Neural cell (in vitro differentiated cells): ENCODE measurements around the gene IGSF10. TPM values are rescaled to one million over a fixed set of nuclear protein-coding genes. Genes with fewer than 3 reads are reported as not detected.
"Not testable (repeated sequence)": the region's sequence is repeated elsewhere in the genome, so short reads cannot be mapped to it uniquely, and the experiment has no call there.

ENCODE experiments used
- H2AFZ ChIP-seq: fragments of 200-600, 300-800 bp; sonication (generic), shearing (Covaris generic); 2 replicates; pipeline ENCODE4 v1.6.0; 2014; ENCODE audit warnings: low read depth, mild to moderate bottlenecking, antibody characterized with exemption, low read length, moderate library complexity
- H3F3A ChIP-seq: fragments of 200-600 bp; shearing (Covaris generic); 2 replicates; pipeline ENCODE4 v1.6.1; 2016; ENCODE audit warnings: mild to moderate bottlenecking, moderate library complexity, mixed read lengths, antibody characterized with exemption, low read length; ENCODE audit not compliant: insufficient read depth, poor library complexity, severe bottlenecking
- H3K27ac ChIP-seq: fragments of 200-600, 300-800 bp; sonication (generic), shearing (Covaris generic); 2 replicates; pipeline ENCODE4 v1.5.1; 2014; ENCODE audit warnings: mild to moderate bottlenecking, low read length, moderate library complexity
- H3K27me3 ChIP-seq: fragments of 300-800, 200-600 bp; sonication (generic), shearing (Covaris generic); 2 replicates; pipeline ENCODE4 v1.6.0; 2014; ENCODE audit warnings: mild to moderate bottlenecking, low read depth, low read length, moderate library complexity; ENCODE audit not compliant: insufficient read depth
- H3K36me3 ChIP-seq: fragments of 300-800, 200-600 bp; sonication (generic), shearing (Covaris generic); 2 replicates; pipeline ENCODE4 v1.5.1; 2014; ENCODE audit warnings: mild to moderate bottlenecking, antibody characterized with exemption, low read length, moderate library complexity; ENCODE audit not compliant: insufficient read depth
- H3K4me2 ChIP-seq: fragments of 300-800, 200-600 bp; sonication (generic), shearing (Covaris generic); 2 replicates; pipeline ENCODE4 v1.6.0; 2014; ENCODE audit warnings: mild to moderate bottlenecking, low read length
- H3K4me3 ChIP-seq: fragments of 300-800, 200-600 bp; sonication (generic), shearing (Covaris generic); 2 replicates; pipeline ENCODE4 v1.5.1; 2014; ENCODE audit warnings: mild to moderate bottlenecking, low read length, moderate library complexity
- H3K79me2 ChIP-seq: fragments of 200-600 bp; shearing (Covaris generic); replicated peaks from 2 replicates; pipeline ENCODE4 v1.6.0; 2014; ENCODE audit warnings: mild to moderate bottlenecking, low read length, moderate library complexity; ENCODE audit not compliant: insufficient read depth
- H3K9ac ChIP-seq: fragments of 300-800, 200-600 bp; sonication (generic), shearing (Covaris generic); 2 replicates; pipeline ENCODE4 v1.6.1; 2016; ENCODE audit warnings: mild to moderate bottlenecking, low read length, mixed read lengths
- H3K9me2 ChIP-seq: fragments of 200-600 bp; shearing (Covaris generic); 2 replicates; pipeline ENCODE4 v1.6.1; 2016; ENCODE audit warnings: mild to moderate bottlenecking, low read length, mixed read lengths; ENCODE audit not compliant: insufficient read depth
- H3K9me3 ChIP-seq: fragments of 200-600, 300-800 bp; sonication (generic), shearing (Covaris generic); 2 replicates; pipeline ENCODE4 v1.6.1; 2016; ENCODE audit warnings: mild to moderate bottlenecking, mixed run types, low read length, moderate library complexity, mixed read lengths
- H4K20me1 ChIP-seq: fragments of 200-600 bp; shearing (Covaris generic); 2 replicates; pipeline ENCODE4 v1.6.1; 2016; ENCODE audit warnings: mild to moderate bottlenecking, mixed run types; ENCODE audit not compliant: insufficient read depth
- CTCF ChIP-seq: fragments of 450-650 bp; IDR thresholded peaks from 2 replicates; pipeline ENCODE4 v1.5.1; 2014; ENCODE audit warnings: antibody characterized with exemption, mild to moderate bottlenecking, moderate library complexity; ENCODE audit not compliant: poor library complexity, severe bottlenecking
- EP300 ChIP-seq: fragments of 450-650 bp; conservative IDR thresholded peaks from 2 replicates; pipeline ENCODE4 v1.6.1; 2014; ENCODE audit warnings: antibody characterized with exemption, mild to moderate bottlenecking, moderate library complexity; ENCODE audit not compliant: poor library complexity, severe bottlenecking
- EZH2 ChIP-seq: fragments of 200-600, 300-800 bp; shearing (Covaris generic), sonication (generic); IDR thresholded peaks from 2 replicates; pipeline ENCODE4 v1.6.1; 2014; ENCODE audit warnings: antibody characterized with exemption, low read length, borderline replicate concordance, mild to moderate bottlenecking; ENCODE audit not compliant: insufficient read depth, poor library complexity, severe bottlenecking
- MXI1 ChIP-seq: fragments of 450-650 bp; conservative IDR thresholded peaks from 2 replicates; pipeline ENCODE4 v1.6.1; 2014; ENCODE audit warnings: antibody characterized with exemption, mild to moderate bottlenecking; ENCODE audit not compliant: poor library complexity, severe bottlenecking
- POLR2AphosphoS5 ChIP-seq: IDR thresholded peaks from 2 replicates; pipeline ENCODE4 v1.6.1; 2012
- RAD21 ChIP-seq: fragments of 450-650 bp; conservative IDR thresholded peaks from 2 replicates; pipeline ENCODE4 v1.6.1; 2014; ENCODE audit warnings: antibody characterized with exemption, mild to moderate bottlenecking, moderate library complexity
- REST ChIP-seq: IDR thresholded peaks from 2 replicates; pipeline ENCODE4 v1.6.1; 2012; ENCODE audit warnings: borderline replicate concordance
- SMC3 ChIP-seq: fragments of 450-650 bp; conservative IDR thresholded peaks from 2 replicates; pipeline ENCODE4 v1.6.1; 2014; ENCODE audit warnings: antibody characterized with exemption, mild to moderate bottlenecking, moderate library complexity; ENCODE audit not compliant: poor library complexity
- TAF1 ChIP-seq: IDR thresholded peaks from 2 replicates; pipeline ENCODE4 v1.6.1; 2012; ENCODE audit warnings: low read depth
- polyA minus RNA-seq: library from RNA; depleted of rRNA, polyadenylated mRNA; stranded (reverse); fragments of >200 nt; gene quantifications from 2 replicates; pipeline ENCODE4 v1.2.3, GENCODE V29; 2014
- polyA plus RNA-seq: library from polyadenylated mRNA; depleted of rRNA; stranded (reverse); fragments of >200 nt; gene quantifications from 2 replicates; pipeline ENCODE4 v1.2.3, GENCODE V29; 2014

Gene IGSF10
- polyA plus RNA-seq (not detected in 2 replicates), polyA minus RNA-seq (under 0.01 TPM in 1 of 2 replicates, not detected in the other)

GRCh38 chr3:151460774-151461450, at the start of gene IGSF10:
IGSF10 (minus strand) TSS chr3:151461061; CDS start chr3:151458709, 2,352 bp downstream.
- Histone ChIP-seq H3K9me2 (no peaks in the 10 kb centered on the region), H4K20me1 (no peaks in the 10 kb centered on the region), H3K79me2 (no peaks in the 10 kb centered on the region), H3K27me3 (peaks cover 8% of the 10 kb centered on the region), H3F3A (no peaks in the 10 kb centered on the region), H3K36me3 (no peaks in the 10 kb centered on the region), H3K4me2 (no peak within 1 kb of the TSS), H3K4me3 (peak within 1 kb of the TSS; percentile 17), H3K27ac (no peak within 1 kb of the TSS), H3K9ac (no peak within 1 kb of the TSS), H3K9me3 (no peaks in the 10 kb centered on the region), H2AFZ (no peak within 1 kb of the TSS)
- TF ChIP-seq MXI1 (no peak), SMC3 (no peak), EP300 (no peak), EZH2 (no peak), RAD21 (no peak), TAF1 (no peak), REST (no peak), CTCF (no peak), POLR2AphosphoS5 (no peak)

GRCh38 chr3:151509468-151510135, 48.7 kb upstream of the IGSF10 start:
- not testable (repeated sequence) for H3K9me2 ChIP-seq, H2AFZ ChIP-seq, H3K27ac ChIP-seq, H3K9me3 ChIP-seq, H4K20me1 ChIP-seq, H3K79me2 ChIP-seq, H3F3A ChIP-seq, H3K36me3 ChIP-seq, H3K4me3 ChIP-seq, H3K9ac ChIP-seq, H3K4me2 ChIP-seq, H3K27me3 ChIP-seq
